ENCODE results near the gene HS2ST1.
"Not testable (repeated sequence)": the region's sequence is repeated elsewhere in the genome, so short reads cannot be mapped to it uniquely, and the experiment has no call there.

- TF ChIP-seq ARNTL (CRISPR knock-in tag; IDR thresholded peaks at IDR 0.05; ENCODE audit: borderline replicate concordance, low read depth); PATZ1 (CRISPR knock-in tag; IDR thresholded peaks at IDR 0.05; ENCODE audit: borderline replicate concordance); TOX (CRISPR knock-in tag; IDR thresholded peaks at IDR 0.05; ENCODE audit: borderline replicate concordance); ZC3H10 (CRISPR knock-in tag; IDR thresholded peaks at IDR 0.05); SNAI2 (CRISPR knock-in tag; IDR thresholded peaks at IDR 0.05); ESRRG (CRISPR knock-in tag; IDR thresholded peaks at IDR 0.05); ZNF565 (CRISPR knock-in tag; conservative IDR thresholded peaks at IDR 0.05; ENCODE audit: low read depth); TCF4 (CRISPR knock-in tag; IDR thresholded peaks at IDR 0.05; ENCODE audit: borderline replicate concordance); CSDC2 (CRISPR knock-in tag; IDR thresholded peaks at IDR 0.05); ZFP3 (CRISPR knock-in tag; IDR thresholded peaks at IDR 0.05); ISL1 (CRISPR knock-in tag; IDR thresholded peaks at IDR 0.05); BACH2 (CRISPR knock-in tag; IDR thresholded peaks at IDR 0.05; ENCODE audit: borderline replicate concordance); ZNF8 (CRISPR knock-in tag; IDR thresholded peaks at IDR 0.05); ZNF70 (CRISPR knock-in tag; IDR thresholded peaks at IDR 0.05): not testable (repeated sequence)
These were observed 99.0 kb downstream of the HS2ST1 start for GRCh38 chr1:87013385-87013784.

Data from SK-N-SH treated with all-trans-retinoic acid at 6 μM for 48 hours (cell line).